SK-N-SH (cell line): ENCODE measurements around the gene TFG. TPM values are rescaled to one million over a fixed set of nuclear protein-coding genes. Genes with fewer than 3 reads are reported as not detected.

ENCODE experiments used
- CTCF ChIA-PET: fragments of 300-600, 350-600 bp; formaldehyde crosslinking; extraction: SDS; loops from one replicate; lab custom pipeline; 2021; lab: Yijun Ruan, JAX
- POLR2A ChIA-PET: fragments of 350-600 bp; sonication (Branson Sonifier 250); formaldehyde crosslinking; extraction: SDS; loops from one replicate; lab custom pipeline; 2020; ENCODE audit warnings: antibody characterized with exemption, inconsistent platforms; lab: Yijun Ruan, JAX
- DNase-seq: peaks from one replicate; pipeline ENCODE4 v3.0.0; 2012
- H2AFZ ChIP-seq: fragments of 200-600 bp; sonication (generic); 2 replicates; pipeline ENCODE4 v1.8.1; 2016; ENCODE audit warnings: antibody characterized with exemption, mild to moderate bottlenecking, low read depth
- H3F3A ChIP-seq: fragments of 200-600 bp; sonication (generic); replicated peaks from 2 replicates; pipeline ENCODE3; 2016; ENCODE audit warnings: antibody characterized with exemption, mild to moderate bottlenecking; ENCODE audit not compliant: insufficient read depth
- H3K27ac ChIP-seq, 2 experiments: fragments of 200-500 bp in 1 of 2; fragments of 200-600 bp in 1 of 2; sonication (Bioruptor generic) in 1 of 2; sonication (generic), shearing (Covaris generic) in 1 of 2; 2 replicates each; pipeline versions ENCODE4 v1.5.1 to v1.6.1; 2014 to 2016; ENCODE audit warnings: low read depth in 2 of 2, inconsistent platforms in 1 of 2, low read length in 1 of 2, mild to moderate bottlenecking in 1 of 2, mixed read lengths in 1 of 2
- H3K27me3 ChIP-seq: fragments of 200-600 bp; sonication (generic), shearing (Covaris generic); 2 replicates; pipeline ENCODE4 v1.6.1; 2016; ENCODE audit warnings: mixed run types; ENCODE audit not compliant: insufficient read depth
- H3K36me3 ChIP-seq, 2 experiments: fragments of 200-500 bp in 1 of 2; fragments of 200-600 bp in 1 of 2; sonication (Bioruptor generic) in 1 of 2; sonication (generic) in 1 of 2; replicated peaks in 1 of 2; 2 replicates each; pipeline versions ENCODE3 to v1.5.1; 2014 to 2016; ENCODE audit warnings: low read length in 1 of 2, mild to moderate bottlenecking in 1 of 2; ENCODE audit not compliant: insufficient read depth in 2 of 2, control insufficient read depth in 1 of 2
- H3K4me1 ChIP-seq, 2 experiments: fragments of 200-500 bp in 1 of 2; fragments of 200-600 bp in 1 of 2; sonication (Bioruptor generic) in 1 of 2; sonication (generic), shearing (Covaris generic) in 1 of 2; 2 replicates each; pipeline versions ENCODE4 v1.5.1 to v1.6.1; 2014 to 2016; ENCODE audit warnings: low read depth in 1 of 2, low read length in 1 of 2, mixed run types in 1 of 2; ENCODE audit not compliant: insufficient read depth in 2 of 2, control insufficient read depth in 1 of 2
- H3K4me2 ChIP-seq: fragments of 200-600 bp; sonication (generic), shearing (Covaris generic); 2 replicates; pipeline ENCODE4 v1.6.1; 2017; ENCODE audit warnings: mixed run types
- H3K4me3 ChIP-seq, 2 experiments: fragments of 200-500 bp in 1 of 2; fragments of 200-600 bp in 1 of 2; sonication (Bioruptor generic) in 1 of 2; sonication (generic), shearing (Covaris generic) in 1 of 2; 2 replicates each; pipeline versions ENCODE4 v1.5.1 to v1.8.1; 2014 to 2016; ENCODE audit warnings: low read depth in 2 of 2, inconsistent platforms in 1 of 2, low read length in 1 of 2, mild to moderate bottlenecking in 1 of 2, mixed read lengths in 1 of 2, moderate library complexity in 1 of 2
- H3K79me2 ChIP-seq: fragments of 200-600 bp; sonication (generic); 2 replicates; pipeline ENCODE4 v1.8.1; 2017; ENCODE audit warnings: mild to moderate bottlenecking; ENCODE audit not compliant: insufficient read depth
- H3K9ac ChIP-seq: fragments of 200-600 bp; sonication (generic); 2 replicates; pipeline ENCODE4 v1.6.1; 2017; ENCODE audit warnings: mixed run types
- H3K9me2 ChIP-seq: fragments of 200-600 bp; sonication (generic); 2 replicates; pipeline ENCODE4 v1.6.1; 2017; ENCODE audit warnings: mixed run types
- H3K9me3 ChIP-seq: fragments of 200-600 bp; sonication (generic); 2 replicates; pipeline ENCODE4 v1.6.1; 2017; ENCODE audit warnings: mixed run types, mild to moderate bottlenecking, moderate library complexity
- H4K20me1 ChIP-seq: fragments of 200-600 bp; sonication (generic); 2 replicates; pipeline ENCODE4 v1.6.1; 2017; ENCODE audit warnings: mild to moderate bottlenecking, mixed run types; ENCODE audit not compliant: insufficient read depth
- CHD2 ChIP-seq: fragments of 150-350 bp; IDR thresholded peaks from 2 replicates; pipeline ENCODE4 v1.6.1; 2018; ENCODE audit warnings: low read length; ENCODE audit not compliant: partially characterized antibody
- EZH2phosphoT487 ChIP-seq: fragments of 200-600 bp; sonication (generic); IDR thresholded peaks from 2 replicates; pipeline ENCODE4 v1.6.1; 2017; ENCODE audit warnings: low read depth, mixed run types, mild to moderate bottlenecking, antibody characterized with exemption, moderate library complexity, borderline replicate concordance
- MXI1 ChIP-seq: IDR thresholded peaks from 2 replicates; pipeline ENCODE4 v1.6.1; 2012; ENCODE audit warnings: mild to moderate bottlenecking, low read depth, low read length, improper control_type of control experiment
- POLR2AphosphoS5 ChIP-seq: IDR thresholded peaks from 2 replicates; pipeline ENCODE4 v1.6.1; 2012; ENCODE audit warnings: low read depth, low read length
- TEAD4 ChIP-seq: IDR thresholded peaks from 2 replicates; pipeline ENCODE4 v1.4.0; 2012; ENCODE audit warnings: mild to moderate bottlenecking, borderline replicate concordance; ENCODE audit not compliant: insufficient read depth
- WGBS: methylation state at CpG from one replicate; pipeline ENCODE4 v1.1.6; 2017; ENCODE audit warnings: low lambda C conversion rate; 5-methylcytosine and 5-hydroxymethylcytosine counted together
- polyA plus RNA-seq, 3 experiments: library from polyadenylated mRNA; depleted of rRNA; stranded (reverse); fragments of >200 nt; gene quantifications; 2 replicates each; pipeline ENCODE4 v1.2.3, GENCODE V29; 2012
- TF ChIP-seq, protein P1 (sequence below): IDR thresholded peaks from 2 replicates; pipeline ENCODE4 v1.4.0; 2012; ENCODE audit warnings: low read depth
- TF ChIP-seq, protein P2 (sequence below): IDR thresholded peaks from 2 replicates; pipeline ENCODE4 v1.6.1; 2012; ENCODE audit warnings: mild to moderate bottlenecking, low read depth, low read length, moderate library complexity
- TF ChIP-seq, protein P3 (sequence below): IDR thresholded peaks from 2 replicates; pipeline ENCODE4 v1.4.0; 2012; ENCODE audit warnings: low read depth, borderline replicate concordance
- TF ChIP-seq, protein P4 (sequence below): fragments of 150-350 bp; IDR thresholded peaks from 2 replicates; pipeline ENCODE4 v1.6.1; 2017; ENCODE audit warnings: antibody characterized with exemption, low read length, low read depth, borderline replicate concordance
- TF ChIP-seq, protein P5 (sequence below): fragments of 200-600 bp; sonication (generic); IDR thresholded peaks from 2 replicates; pipeline ENCODE4 v1.6.1; 2017; ENCODE audit warnings: antibody characterized with exemption, mild to moderate bottlenecking, moderate library complexity

TFG gene
- polyA plus RNA-seq, 1 of the 3 experiments (the other 2 are of a cell fraction), result 83.1 TPM

DNA sequence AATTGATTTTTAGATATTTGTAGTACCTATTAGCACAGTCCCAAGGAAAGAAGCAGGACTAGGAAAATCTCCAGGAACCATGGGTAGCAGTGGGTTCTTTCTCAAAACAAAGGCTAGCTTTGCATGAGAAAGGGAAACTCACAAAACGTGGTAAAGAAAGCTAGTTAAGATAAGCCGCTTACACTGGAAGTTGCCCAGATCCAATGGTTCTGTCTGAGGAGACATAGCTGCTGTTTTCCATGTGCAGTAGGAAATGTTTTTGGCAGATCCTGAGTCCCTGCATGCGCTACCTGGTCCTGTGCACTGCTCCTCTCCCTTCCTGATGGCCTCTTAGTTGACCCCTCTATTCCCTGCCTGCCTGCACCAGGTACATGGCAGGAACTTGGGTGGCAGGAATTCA, 60.4 kb downstream of the TFG start:
- WGBS, result 81% methylated on average over 3 of the region's 3 CpGs
- no peak overlapping the region for H3K9ac ChIP-seq
- ChIA-PET POLR2A (no interaction called here), CTCF (interaction anchor here (2.4 kb wide), 1 partner anchor 427 kb away, joined by 7 read pairs; no protein-coding TSS in a partner anchor)
- H3K4me2 ChIP-seq, result no peak overlapping the region
- no peaks in the 10 kb centered on the region for H3F3A ChIP-seq
- no peaks in the 10 kb centered on the region for H3K4me1 ChIP-seq
- H2AFZ ChIP-seq, result no peak overlapping the region
- H3K9me2 ChIP-seq, result no peaks in the 10 kb centered on the region
- no peak overlapping the region for H3K4me3 ChIP-seq
- no peaks in the 10 kb centered on the region for H3K9me3 ChIP-seq
- no peak overlapping the region for H3K27ac ChIP-seq
- no peaks in the 10 kb centered on the region for H3K27me3 ChIP-seq
- TF ChIP-seq, protein P1, sequence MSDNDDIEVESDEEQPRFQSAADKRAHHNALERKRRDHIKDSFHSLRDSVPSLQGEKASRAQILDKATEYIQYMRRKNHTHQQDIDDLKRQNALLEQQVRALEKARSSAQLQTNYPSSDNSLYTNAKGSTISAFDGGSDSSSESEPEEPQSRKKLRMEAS, result no peak
- TF ChIP-seq EZH2phosphoT487, result no peak
- no peak for TF ChIP-seq TEAD4
- TF ChIP-seq, protein P2, sequence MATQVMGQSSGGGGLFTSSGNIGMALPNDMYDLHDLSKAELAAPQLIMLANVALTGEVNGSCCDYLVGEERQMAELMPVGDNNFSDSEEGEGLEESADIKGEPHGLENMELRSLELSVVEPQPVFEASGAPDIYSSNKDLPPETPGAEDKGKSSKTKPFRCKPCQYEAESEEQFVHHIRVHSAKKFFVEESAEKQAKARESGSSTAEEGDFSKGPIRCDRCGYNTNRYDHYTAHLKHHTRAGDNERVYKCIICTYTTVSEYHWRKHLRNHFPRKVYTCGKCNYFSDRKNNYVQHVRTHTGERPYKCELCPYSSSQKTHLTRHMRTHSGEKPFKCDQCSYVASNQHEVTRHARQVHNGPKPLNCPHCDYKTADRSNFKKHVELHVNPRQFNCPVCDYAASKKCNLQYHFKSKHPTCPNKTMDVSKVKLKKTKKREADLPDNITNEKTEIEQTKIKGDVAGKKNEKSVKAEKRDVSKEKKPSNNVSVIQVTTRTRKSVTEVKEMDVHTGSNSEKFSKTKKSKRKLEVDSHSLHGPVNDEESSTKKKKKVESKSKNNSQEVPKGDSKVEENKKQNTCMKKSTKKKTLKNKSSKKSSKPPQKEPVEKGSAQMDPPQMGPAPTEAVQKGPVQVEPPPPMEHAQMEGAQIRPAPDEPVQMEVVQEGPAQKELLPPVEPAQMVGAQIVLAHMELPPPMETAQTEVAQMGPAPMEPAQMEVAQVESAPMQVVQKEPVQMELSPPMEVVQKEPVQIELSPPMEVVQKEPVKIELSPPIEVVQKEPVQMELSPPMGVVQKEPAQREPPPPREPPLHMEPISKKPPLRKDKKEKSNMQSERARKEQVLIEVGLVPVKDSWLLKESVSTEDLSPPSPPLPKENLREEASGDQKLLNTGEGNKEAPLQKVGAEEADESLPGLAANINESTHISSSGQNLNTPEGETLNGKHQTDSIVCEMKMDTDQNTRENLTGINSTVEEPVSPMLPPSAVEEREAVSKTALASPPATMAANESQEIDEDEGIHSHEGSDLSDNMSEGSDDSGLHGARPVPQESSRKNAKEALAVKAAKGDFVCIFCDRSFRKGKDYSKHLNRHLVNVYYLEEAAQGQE, result no peak
- TF ChIP-seq, protein P3, sequence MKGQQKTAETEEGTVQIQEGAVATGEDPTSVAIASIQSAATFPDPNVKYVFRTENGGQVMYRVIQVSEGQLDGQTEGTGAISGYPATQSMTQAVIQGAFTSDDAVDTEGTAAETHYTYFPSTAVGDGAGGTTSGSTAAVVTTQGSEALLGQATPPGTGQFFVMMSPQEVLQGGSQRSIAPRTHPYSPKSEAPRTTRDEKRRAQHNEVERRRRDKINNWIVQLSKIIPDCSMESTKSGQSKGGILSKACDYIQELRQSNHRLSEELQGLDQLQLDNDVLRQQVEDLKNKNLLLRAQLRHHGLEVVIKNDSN, result no peak
- TF ChIP-seq, protein P4, sequence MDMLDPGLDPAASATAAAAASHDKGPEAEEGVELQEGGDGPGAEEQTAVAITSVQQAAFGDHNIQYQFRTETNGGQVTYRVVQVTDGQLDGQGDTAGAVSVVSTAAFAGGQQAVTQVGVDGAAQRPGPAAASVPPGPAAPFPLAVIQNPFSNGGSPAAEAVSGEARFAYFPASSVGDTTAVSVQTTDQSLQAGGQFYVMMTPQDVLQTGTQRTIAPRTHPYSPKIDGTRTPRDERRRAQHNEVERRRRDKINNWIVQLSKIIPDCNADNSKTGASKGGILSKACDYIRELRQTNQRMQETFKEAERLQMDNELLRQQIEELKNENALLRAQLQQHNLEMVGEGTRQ, result no peak
- no peak for DNase-seq
- no peaks in the 10 kb centered on the region for H3K79me2 ChIP-seq
- no peaks in the 10 kb centered on the region for H3K36me3 ChIP-seq
- H4K20me1 ChIP-seq, result no peaks in the 10 kb centered on the region

DNA sequence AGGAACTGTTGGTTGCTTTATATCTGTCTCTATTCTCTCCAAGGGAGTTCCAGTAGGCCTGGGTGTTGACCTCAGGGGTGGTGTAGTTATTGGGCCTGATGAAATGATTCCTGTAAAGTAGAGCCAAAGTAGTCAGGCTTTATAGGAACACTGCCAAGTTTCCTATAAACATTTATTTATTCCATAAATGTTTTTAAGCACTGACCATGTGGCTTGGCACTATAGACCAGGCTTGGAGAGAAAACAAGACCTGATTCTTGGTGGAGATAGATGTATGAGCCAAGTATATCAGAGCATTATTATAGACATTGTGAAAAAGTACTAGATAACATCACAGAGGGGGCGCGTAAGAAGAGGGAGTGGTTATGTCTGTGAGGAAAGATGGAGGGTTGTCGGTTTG, 65.9 kb downstream of the TFG start:
- Histone ChIP-seq H3K4me1 (no peaks in the 10 kb centered on the region), H3K4me3 (no peak overlapping the region), H3K27ac (no peak overlapping the region), H3K9me2 (no peaks in the 10 kb centered on the region), H3K79me2 (no peaks in the 10 kb centered on the region), H3K36me3 (no peaks in the 10 kb centered on the region), H3K9ac (no peak overlapping the region), H3K4me2 (no peak overlapping the region), H2AFZ (no peak overlapping the region), H3K9me3 (no peaks in the 10 kb centered on the region), H3K27me3 (no peaks in the 10 kb centered on the region), H3F3A (no peaks in the 10 kb centered on the region), H4K20me1 (no peaks in the 10 kb centered on the region)
- POLR2A ChIA-PET, result no interaction called here
- 93% methylated on average over 3 of the region's 3 CpGs for WGBS
- DNase-seq, result no peak
- CTCF ChIA-PET, result no interaction called here
- TF ChIP-seq MXI1, result no peak
- TF ChIP-seq CHD2, result no peak
- TF ChIP-seq POLR2AphosphoS5, result no peak
- TF ChIP-seq, protein P4, result no peak
- TF ChIP-seq, protein P5, sequence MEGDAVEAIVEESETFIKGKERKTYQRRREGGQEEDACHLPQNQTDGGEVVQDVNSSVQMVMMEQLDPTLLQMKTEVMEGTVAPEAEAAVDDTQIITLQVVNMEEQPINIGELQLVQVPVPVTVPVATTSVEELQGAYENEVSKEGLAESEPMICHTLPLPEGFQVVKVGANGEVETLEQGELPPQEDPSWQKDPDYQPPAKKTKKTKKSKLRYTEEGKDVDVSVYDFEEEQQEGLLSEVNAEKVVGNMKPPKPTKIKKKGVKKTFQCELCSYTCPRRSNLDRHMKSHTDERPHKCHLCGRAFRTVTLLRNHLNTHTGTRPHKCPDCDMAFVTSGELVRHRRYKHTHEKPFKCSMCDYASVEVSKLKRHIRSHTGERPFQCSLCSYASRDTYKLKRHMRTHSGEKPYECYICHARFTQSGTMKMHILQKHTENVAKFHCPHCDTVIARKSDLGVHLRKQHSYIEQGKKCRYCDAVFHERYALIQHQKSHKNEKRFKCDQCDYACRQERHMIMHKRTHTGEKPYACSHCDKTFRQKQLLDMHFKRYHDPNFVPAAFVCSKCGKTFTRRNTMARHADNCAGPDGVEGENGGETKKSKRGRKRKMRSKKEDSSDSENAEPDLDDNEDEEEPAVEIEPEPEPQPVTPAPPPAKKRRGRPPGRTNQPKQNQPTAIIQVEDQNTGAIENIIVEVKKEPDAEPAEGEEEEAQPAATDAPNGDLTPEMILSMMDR, result no peak
- TF ChIP-seq, protein P2, result no peak
- TF ChIP-seq EZH2phosphoT487, result no peak
- TF ChIP-seq, protein P1, result no peak
